GM21390 (cell line): Measurements from ENCODE around the gene NDUFB2.
"Not testable (repeated sequence)": the region's sequence is repeated elsewhere in the genome, so short reads cannot be mapped to it uniquely, and the experiment has no call there.

ENCODE experiments used
- ATAC-seq: cut with Tn5 transposase; IDR thresholded peaks from one replicate; pipeline ENCODE4 v1.9.1; 2021; ENCODE audit not compliant: unreplicated experiment

NDUFB2 gene

DNA sequence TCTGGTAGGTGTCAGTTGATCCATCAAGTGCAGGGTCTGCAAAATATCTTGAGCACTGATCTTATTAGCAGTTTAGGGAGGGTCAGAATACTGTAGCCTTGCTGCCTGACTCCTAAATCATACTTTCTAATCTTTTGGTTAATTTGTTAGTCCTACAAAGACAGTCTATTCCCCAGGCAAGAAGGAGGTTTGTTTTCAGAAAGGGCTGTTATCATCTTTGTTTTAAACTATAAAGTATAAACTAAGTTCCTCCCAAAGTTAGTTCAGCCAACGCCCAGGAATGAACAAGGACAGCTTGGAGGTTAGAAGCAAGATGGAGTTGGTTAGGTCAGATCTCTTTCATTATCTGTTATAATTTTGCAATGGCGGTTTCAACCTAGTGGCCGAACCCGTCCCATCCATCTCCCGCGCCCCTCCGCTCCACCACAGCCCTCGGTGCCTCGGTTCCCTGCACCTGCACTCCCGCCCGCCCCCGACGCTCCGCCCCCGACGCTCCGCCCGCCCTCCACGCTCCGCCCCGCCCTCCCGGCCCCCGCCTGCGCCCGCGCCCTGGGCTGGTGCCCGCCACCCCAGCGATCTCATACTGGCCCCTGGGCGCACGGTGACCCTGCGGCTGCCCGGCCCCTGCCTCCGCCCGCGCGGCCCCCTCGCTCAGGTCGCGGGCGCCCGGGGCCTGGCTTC is 24.0 kb upstream of the NDUFB2 start, which contains the start of gene ADCK2:
Gene ADCK2 (plus strand): TSS at position 564 of the 681 bp plus-strand sequence. CDS start 386 bp downstream, outside the sequence.
- peak; percentile 52 for ATAC-seq

DNA sequence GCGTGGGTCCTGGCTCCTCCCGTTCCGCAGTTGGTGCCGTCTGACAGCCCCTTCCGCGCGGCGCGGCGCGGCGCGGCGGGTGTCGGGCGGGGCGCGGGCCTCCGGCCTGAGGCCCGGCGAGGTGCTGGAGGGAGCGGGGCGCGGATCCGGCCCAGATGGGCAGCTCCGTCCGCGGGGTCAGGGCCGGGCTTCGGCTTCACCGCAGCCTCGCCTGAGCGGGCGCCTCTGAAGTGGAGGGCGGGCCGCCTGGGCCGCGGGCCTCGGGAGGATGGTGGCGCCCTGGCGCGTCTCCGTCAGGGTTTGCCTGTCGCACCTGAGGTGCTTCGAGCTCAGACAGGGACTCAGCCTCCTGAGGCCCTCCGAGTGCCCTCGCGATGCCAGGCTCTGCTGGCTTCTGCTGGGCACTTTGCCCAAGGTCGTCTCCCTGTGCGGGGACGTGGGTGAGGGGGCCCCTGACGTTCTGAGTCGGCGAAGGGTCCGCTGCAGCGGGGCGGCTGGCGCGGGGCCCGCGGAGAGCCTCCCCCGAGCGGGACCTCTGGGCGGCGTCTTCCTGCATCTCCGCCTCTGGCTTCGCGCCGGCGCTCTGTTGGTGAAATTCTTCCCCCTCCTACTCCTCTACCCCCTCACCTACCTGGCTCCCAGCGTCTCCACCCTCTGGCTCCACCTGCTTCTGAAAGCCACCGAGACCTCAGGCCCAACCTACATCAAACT is 23.3 kb upstream of the NDUFB2 start:
- peak; percentile 44 for ATAC-seq

DNA sequence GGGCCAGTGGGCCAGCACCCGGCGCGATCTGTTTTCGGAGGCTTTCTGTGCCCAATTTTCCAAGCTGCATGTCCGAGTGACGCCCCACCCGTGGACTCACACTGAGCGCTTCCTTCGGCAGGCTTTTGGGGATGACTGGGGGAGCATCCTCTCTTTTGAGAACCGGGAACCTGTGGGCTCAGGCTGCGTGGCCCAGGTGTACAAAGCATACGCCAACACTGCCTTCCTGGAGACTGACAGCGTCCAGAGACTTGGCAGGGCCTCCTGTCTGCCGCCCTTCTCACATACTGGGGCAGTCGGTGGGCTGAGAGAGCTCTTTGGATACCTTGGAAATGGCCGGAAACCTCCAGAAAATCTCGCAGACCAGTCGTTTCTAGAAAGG is 22.7 kb upstream of the NDUFB2 start:
- ATAC-seq = no peak

DNA sequence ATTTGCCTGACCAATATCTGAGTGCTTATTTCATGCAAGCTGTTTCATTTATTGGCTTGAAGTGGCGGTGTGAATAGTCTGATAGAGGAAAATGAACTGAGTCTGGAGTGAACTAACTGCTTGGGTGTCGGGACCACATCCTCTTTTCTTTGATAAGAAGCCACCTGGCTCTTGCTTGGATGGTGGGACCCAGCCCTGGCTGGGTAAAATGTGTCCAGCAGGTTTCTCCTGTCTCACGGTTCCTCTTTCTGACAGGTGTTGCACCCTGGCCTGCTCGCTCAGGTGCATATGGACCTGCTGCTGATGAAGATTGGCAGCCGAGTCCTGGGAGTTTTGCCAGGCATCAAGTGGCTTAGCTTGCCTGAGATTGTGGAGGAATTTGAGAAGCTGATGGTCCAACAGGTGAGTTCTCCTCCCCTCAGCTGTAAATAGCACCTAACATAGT is 22.1 kb upstream of the NDUFB2 start:
- peak; percentile 25 for ATAC-seq

DNA sequence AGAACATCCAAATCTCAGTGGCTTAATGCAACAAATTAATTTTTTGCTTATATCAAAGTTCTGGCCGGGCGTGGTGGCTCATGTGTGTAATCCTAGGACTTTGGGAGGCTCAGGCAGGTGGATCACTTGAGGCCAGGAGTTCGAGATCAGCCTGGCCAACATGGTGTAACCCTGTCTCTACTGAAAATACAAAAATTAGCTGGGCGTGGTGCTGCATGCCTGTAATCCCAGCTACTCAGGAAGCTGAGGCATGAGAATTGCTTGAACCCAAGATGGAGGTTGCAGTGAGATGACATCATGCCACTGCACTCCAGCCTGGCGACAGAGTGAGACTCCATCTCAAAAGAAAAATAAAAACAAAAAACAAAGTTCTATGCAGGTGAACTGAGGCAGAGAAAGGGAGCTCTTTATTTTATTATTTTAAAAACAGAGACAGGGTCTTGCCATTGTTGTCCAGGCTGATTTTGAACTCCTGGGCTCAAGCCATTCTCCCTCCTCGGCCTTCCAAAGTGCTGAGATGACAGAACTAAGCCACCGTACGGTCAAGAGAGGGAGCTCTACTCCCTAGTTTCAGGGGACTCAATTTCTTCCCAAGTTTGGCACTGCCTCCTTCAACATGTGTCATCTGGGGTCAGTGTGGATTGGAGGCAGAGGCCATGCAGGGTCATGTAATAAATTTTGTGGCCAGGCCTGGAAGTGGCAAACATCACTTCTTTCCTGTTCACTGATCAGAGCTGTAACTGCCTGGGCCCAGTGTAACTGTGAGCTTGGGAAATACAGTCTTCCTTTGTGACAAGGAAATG is 21.4 kb upstream of the NDUFB2 start:
- no peak for ATAC-seq

DNA sequence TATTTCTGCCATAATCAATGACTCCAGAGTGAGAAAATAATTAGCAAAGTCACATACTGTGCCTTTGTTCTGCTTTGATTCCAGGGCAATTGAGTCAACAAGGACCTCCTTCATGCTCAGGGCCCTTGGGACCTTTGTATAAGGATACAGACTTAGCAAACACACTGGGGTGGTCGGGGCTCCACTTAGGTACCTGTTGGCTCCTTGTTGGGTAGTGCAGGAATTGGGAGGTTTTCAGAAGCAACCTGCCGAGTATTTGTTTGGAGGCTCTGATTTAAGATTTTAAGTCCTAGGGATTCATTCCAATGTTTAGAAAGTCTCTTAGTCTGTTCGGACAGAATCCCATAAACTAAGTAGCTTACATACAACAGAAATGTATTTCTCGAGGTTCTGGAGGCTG is 20.8 kb upstream of the NDUFB2 start:
- no peak for ATAC-seq

DNA sequence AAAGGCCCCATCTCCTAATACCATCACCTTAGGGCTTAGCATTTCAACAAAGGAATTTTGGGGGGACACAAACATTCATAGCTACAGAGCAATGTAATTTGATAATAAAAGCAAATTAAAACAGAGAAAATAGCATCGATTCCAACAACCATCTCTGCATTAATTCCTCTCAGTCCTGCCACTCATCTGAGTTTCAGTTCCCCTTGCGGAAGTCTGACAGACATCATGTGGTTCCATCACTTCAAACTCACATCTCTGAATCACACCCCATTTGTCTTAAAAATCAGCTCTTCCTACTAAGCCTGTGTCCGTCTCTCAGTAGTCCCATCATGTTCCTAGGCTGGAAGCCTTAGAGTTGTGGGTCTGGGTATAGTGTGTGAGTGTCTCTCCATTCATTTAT is 20.2 kb upstream of the NDUFB2 start:
- ATAC-seq = peak; percentile 60

DNA sequence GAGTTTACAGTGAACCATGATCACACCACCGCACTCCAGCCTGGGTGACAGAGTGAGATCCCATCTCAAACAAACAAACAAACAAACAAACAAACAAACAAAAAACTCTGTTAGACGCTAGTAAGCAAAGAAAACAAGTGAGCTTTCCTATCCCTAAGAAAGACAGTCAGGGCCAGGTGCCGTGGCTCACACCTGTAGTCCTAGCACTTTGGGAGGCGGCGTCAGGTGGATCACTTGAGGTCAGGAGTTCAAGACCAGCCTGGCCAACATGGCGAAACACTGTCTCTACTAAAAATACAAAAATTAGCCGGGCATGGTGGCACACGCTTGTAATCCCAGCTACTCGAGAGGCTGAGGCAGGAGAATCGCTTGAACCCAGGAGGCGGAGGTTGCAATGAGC is 19.6 kb upstream of the NDUFB2 start:
- not testable (repeated sequence) for ATAC-seq

DNA sequence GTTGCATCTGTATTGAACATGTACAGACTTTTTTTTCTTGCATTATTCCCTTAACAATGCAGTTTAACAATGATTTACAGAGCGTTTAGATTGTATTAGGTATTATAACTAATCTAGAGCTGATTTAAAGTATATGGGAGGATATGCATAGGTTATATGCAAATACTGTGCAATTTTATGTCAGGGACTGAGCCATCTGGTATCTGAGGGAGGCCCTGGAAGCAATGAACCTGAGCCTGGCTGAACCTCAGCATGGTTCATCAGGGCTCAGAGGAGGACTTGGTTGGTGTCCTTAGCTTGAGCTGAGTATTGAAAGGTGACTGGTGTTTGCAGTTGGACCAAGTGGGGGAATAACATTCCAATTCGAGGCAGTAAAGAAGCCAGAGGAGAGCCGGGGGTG is 19.0 kb upstream of the NDUFB2 start:
- ATAC-seq = no peak

DNA sequence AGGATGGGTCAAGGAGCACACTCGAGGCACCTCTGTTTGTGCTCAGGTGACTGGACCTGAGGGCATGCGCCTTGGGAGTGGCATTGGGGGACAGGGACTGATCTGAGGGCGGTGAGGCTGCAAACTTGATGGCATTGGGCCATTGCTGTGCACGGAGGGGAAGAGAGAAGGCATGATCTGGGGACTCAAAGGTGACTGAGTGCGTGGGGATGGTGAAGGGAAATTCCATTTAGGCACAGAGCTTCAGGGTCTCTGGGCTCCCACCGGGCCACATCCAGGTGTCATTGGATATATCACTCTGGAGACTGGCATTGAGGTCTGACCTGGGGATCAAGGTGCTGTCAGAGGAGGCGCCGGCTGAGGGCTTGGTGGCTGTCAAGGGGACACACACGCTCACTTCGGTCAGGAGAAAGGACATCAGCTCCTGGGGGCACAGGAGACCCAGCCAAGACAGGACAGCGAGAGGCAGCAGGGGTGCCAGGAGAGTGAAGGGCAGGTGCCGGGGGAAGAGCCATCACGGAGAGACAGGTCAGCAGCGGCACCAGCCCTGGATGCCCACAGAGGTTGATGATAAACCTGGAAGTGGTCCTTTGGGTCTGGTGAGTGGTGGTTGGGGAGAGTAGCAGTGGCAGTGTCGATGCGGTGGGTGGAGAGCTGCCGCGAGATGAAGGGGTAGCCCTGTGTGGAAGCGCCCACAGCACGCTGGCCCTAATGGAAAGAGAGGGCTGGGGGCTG is 18.3 kb upstream of the NDUFB2 start:
- no peak for ATAC-seq

DNA sequence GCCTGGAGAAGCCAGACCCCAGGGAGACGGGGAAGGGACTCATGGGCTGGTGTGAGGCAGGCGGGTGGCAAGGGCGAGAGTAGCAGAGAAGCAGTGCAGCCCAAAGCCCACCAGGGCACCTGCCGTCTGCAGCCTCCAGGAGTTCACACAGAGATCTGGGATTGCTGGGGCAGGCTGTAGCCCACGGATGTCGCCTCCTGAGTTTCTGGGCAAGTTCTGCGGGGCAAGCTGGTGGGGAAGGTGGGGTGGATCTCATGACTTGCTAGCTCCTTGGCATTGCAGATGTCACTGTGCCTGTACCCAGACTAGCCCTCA is 17.7 kb upstream of the NDUFB2 start:
- ATAC-seq = no peak

DNA sequence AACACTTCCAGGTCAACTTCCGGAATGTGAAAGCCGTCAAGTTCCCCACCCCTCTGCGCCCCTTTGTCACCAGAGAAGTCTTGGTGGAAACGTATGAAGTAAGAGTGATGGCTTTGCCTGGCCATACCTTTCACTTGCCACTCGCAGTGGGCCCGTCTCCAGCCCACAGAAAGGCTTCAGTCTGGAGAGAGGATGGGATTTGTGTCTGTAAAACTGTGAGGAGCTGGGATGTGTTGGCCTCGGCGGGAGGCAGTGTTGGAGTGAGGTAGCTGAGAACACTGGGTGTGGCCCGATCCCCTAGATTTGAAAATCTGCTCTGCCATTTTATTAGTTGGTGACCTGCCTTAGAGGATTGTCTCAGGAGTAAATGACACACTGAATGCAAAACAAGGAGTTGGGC is 17.3 kb upstream of the NDUFB2 start:
- ATAC-seq = no peak

DNA sequence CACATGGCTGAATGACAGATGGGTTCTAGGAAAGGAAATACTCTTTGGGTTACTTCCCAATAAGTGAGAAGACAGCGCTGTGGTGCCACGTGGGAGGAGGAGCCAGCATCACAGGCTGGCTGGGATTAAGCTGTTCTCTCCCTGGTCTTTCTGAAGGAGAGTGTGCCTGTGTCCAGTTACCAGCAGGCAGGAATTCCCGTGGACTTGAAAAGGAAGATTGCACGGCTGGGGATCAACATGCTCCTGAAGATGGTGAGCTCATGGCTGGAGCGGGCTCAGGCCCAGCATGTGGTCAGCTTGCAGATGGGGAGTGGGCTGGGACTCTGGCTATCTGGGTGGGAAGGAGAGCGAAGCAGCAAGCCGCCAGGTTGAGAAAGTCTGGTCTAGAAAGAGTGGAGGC is 15.6 kb upstream of the NDUFB2 start:
- no peak for ATAC-seq

DNA sequence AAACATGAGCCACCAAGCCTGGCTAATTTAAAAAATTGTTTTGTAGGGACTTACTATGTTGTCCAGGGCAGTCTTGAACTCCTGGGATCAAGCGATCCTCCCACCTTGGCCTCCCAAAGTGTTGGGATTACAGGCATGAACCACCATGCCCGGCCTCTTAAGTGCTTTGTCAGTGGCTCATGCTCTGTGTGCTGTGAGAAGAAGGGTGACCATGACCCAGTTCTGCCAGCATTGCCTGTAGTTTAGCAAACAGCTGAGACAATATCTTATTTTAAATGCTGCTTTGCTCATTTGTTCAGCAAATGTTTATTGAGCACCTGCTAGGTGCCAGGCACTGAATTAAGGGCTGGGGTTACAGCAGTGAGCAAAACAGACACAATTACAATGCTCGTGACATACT is 14.7 kb upstream of the NDUFB2 start:
- ATAC-seq = no peak

DNA sequence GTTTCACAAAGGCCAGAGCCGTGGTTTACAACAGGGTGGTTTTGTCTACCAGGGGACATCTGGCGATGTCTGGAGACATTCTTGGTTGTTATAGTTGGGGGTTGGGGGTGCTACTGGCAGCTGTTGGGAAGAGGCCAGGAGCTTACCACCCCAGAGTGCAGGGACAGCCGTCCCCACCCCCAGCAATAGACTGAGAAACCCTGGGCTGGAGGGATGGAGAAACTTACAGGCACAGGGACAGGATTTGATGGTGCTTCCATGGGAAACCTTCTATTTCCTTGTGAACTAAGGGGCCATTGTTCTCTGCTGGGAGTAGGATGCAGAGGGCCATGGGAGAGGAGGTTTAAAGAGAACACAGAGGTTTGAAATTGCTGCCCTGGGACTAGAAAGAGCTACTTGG is 12.9 kb upstream of the NDUFB2 start:
- no peak for ATAC-seq

DNA sequence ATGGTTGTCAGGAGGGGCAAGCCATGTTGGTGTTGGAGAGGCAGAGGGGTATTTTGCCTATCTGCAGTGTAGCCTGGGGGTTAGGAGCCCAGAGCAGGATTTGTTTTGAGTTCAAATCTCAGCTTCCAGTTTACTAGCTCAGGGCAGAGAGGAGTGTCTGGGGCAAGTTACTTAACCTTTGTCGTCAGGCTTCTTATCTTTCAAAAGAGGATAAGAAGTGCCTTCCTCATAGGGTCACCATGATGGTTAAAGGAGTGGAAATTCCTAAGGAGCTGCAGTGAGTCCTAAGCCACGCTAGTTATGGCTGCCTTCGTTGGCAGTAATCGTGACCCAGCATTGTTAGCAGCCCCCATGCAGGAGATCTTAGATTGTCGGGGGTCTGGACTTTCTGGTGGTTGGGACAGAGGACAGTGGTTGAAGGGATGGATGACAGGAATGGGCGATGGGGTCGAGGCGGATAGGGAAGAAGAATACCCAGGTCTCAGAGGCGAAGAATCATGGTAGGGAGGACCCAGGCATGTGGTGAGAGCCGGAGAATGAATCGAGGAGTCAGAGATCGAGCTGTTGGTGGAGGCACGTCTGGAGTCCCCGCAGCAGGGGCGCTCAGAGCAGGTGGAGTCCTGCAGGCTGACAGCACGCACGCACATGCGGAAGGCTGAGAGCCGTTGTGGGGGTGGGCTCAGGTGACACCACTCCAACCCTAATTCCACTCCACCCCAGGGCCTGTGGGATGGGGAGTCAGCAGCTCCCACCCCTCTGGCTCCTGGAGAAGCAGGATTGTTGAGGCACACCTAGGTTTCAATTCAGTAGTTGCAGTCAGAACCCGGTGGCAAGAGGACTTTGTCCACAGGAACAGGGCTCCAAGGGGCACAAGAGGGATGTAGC is 12.2 kb upstream of the NDUFB2 start:
- no peak for ATAC-seq

DNA sequence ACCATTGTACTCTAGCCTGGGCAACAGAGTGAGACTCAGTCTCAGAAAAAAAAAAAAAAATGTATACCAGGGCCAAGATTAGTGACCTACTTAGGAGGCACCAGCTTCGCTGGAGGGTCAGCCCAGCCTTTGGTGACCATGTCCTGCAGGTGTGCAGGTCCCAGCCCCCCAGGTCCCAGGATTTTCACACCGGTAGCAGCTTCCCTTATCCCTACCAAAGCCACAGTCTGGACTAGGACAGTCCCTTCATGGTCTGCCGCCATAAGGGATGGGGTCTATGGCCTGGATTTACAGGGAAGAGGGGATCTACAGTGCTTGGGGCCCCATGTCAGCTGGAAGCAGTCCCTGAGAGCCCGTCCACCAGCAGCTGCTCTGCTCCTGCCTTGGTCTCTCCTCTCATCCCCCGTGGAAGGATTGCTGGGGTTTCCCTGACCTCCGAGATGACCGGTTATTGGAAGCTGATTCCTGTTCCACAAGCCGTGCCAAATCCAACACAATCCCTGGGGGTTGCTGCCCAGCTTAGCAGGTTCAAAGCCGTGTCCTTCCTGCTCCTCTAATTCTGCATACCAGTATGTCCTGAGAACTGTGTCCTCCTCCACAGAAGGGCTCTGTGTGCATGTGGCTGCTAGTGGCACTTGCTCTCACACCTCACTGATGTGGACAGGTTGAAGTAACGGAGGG is 11.0 kb upstream of the NDUFB2 start:
- no peak for ATAC-seq

DNA sequence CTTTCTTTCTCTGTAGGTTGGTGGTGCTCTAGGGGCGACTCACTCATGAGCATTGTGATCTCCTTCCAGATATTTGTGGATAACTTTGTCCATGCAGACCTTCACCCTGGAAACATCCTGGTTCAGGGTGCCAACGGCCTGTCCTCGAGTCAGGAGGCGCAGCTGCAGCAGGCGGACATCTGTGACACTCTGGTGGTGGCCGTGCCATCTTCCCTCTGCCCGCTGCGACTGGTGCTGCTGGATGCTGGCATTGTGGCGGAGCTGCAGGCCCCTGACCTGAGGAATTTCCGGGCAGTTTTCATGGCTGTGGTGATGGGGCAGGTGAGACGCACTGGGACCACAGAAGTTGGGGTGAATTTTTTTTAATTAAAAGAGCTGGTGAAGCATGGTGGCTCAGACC is 9.6 kb upstream of the NDUFB2 start:
- no peak for ATAC-seq

DNA sequence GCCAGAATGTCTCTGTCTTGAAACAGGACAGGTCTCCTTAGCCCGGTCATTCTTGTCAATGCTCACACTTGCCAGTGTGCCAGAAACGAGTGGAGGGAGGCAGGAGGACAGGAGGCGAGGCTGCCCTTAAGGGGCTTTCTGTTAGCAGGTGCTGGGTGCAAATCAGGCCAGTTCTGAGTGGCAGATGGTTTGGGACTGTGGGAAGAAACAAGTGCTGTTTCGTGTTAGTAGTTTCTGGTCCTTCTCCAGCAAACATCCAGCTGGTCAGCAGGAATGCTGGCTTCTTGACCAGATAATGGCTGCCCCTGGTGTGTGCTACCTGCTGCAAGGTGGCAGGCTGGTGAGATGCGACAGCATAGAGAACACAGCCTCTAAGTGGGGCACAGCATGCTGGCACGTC is 8.2 kb upstream of the NDUFB2 start:
- ATAC-seq = no peak
